HEK293T (cell line): ENCODE measurements around the gene BNC1.

ENCODE experiments used
- ARNT ChIP-seq: fragments of 450-650 bp; IDR thresholded peaks from 2 replicates; pipeline ENCODE4 v1.6.1; 2017; ENCODE audit warnings: mild to moderate bottlenecking
- BHLHE40 ChIP-seq: fragments of 450-650 bp; IDR thresholded peaks from 2 replicates; pipeline ENCODE4 v1.6.1; 2016; ENCODE audit warnings: mild to moderate bottlenecking, moderate library complexity, borderline replicate concordance
- ELF4 ChIP-seq: fragments of 450-650 bp; IDR thresholded peaks from 2 replicates; pipeline ENCODE4 v1.6.1; 2017; ENCODE audit warnings: antibody characterized with exemption
- FOXM1 ChIP-seq: fragments of 450-650 bp; IDR thresholded peaks from 2 replicates; pipeline ENCODE4 v1.6.1; 2017; ENCODE audit warnings: mild to moderate bottlenecking, borderline replicate concordance
- L3MBTL2 ChIP-seq: fragments of 450-650 bp; conservative IDR thresholded peaks from 2 replicates; pipeline ENCODE4 v1.6.1; 2016; ENCODE audit warnings: mild to moderate bottlenecking
- SP1 ChIP-seq: fragments of 450-650 bp; IDR thresholded peaks from 2 replicates; pipeline ENCODE4 v1.6.1; 2017
- SUZ12 ChIP-seq: fragments of 450-650 bp; IDR thresholded peaks from 2 replicates; pipeline ENCODE4 v1.6.1; 2016; ENCODE audit warnings: mild to moderate bottlenecking
- TARDBP ChIP-seq: fragments of 450-650 bp; IDR thresholded peaks from 2 replicates; pipeline ENCODE4 v1.6.1; 2016

DNA sequence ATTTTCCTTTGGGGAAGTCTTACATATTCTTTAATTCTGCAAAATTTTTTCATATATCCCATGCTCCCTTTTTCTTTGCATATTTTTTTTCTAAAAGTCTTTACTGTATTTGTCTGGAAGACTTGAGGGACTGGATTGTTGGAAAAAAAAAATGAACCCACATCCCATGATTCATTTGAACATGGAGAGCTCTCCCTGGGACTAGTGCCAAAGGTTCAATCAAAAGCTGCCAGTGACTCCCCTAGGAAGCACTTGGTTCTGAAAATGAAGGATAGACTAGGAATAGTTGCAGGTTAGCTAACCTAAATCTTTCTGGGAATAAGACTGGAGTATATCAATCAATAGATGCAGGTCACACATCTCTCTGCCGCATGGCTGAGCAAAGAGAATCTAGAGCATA lies 16.4 kb upstream of the BNC1 start:
- TF ChIP-seq FOXM1 (no peak), TARDBP (no peak), ARNT (no peak), SP1 (no peak), L3MBTL2 (no peak), SUZ12 (no peak), ELF4 (no peak), BHLHE40 (no peak)
